Activated T-cell treated with anti-CD3 and anti-CD28 coated beads, Interleukin-2, amount 50 U/mL, for 4 hours (primary cell): Measurements from ENCODE around the gene CHTF18. TPM values are rescaled to one million over a fixed set of nuclear protein-coding genes. Genes with fewer than 3 reads are reported as not detected.
"Not testable (repeated sequence)": the region's sequence is repeated elsewhere in the genome, so short reads cannot be mapped to it uniquely, and the experiment has no call there.

Experiments used
- ATAC-seq, 2 donors: fragments of 200-7000 bp; cut with Tn5 transposase; one replicate each; pipeline ENCODE4 v1.10.0; 2021
- DNase-seq: peaks from one replicate; pipeline ENCODE4 v3.0.0-alpha.2; 2020
- H3K27me3 Mint-ChIP-seq: one replicate; pipeline ENCODE4 v1.8.0; 2021; ENCODE audit warnings: low read depth, mixed read lengths
- H3K36me3 Mint-ChIP-seq: one replicate; pipeline ENCODE4 v1.8.0; 2022; ENCODE audit warnings: mixed read lengths; ENCODE audit not compliant: insufficient read depth
- H3K4me1 Mint-ChIP-seq: one replicate; pipeline ENCODE4 v1.8.0; 2021; ENCODE audit warnings: low read depth, mixed read lengths
- H3K4me3 Mint-ChIP-seq: one replicate; pipeline ENCODE4 v1.8.0; 2021; ENCODE audit warnings: mild to moderate bottlenecking, moderate library complexity, mixed read lengths
- H3K9me3 Mint-ChIP-seq: one replicate; pipeline ENCODE4 v1.8.0; 2021; ENCODE audit warnings: mixed read lengths
- total RNA-seq, 3 donors: library from RNA; stranded (reverse); gene quantifications; one replicate each; pipeline ENCODE4 v1.2.1, GENCODE V29; 2021

Gene CHTF18
- total RNA-seq, 3 donors from 2014 or later, result 138 to 171 (median 161) TPM

DNA sequence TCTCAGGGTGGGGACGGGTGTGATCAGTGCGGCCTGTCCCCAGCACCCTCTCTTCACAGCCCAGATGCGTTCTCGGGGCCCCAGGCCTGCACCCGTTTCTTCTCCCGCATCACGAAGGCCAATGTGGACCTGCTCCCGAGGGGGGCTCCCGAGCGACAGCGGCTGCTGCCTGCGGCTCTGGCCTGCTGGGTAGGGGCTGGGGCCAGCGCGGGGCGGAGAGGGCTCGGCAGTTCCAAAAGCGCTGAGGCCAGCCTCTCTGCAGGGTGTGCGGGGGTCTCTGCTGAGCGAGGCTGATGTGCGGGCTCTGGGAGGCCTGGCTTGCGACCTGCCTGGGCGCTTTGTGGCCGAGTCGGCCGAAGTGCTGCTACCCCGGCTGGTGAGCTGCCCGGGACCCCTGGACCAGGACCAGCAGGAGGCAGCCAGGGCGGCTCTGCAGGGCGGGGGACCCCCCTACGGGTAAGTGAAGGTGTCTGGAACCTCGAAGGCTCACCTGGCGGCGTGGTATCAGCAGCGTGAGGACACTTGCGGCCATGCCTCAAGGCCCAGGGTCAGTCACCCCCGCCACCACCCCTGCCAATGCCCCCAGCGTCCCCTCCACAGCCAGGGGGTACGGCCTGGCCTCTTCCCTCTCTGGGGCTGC lies 23.5 kb upstream of the CHTF18 start:
- H3K36me3 Mint-ChIP-seq, result no peaks in the 10 kb centered on the region
- no peak overlapping the region for H3K4me3 Mint-ChIP-seq
- DNase-seq (no peak), ATAC-seq (no peak)
- H3K4me1 Mint-ChIP-seq, result no peaks in the 10 kb centered on the region
- H3K9me3 Mint-ChIP-seq, result no peaks in the 10 kb centered on the region
- H3K27me3 Mint-ChIP-seq, result no peaks in the 10 kb centered on the region

DNA sequence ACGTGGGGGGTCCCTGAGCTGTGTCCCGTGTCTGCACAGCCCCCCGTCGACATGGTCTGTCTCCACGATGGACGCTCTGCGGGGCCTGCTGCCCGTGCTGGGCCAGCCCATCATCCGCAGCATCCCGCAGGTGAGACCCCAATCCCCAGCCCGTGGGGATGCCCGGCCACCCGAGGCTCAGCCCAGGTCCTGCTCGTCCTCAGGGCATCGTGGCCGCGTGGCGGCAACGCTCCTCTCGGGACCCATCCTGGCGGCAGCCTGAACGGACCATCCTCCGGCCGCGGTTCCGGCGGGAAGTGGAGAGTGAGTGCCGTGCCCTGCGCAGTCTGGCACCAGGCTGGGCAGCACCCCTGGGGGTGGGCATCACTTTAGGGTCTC lies 22.9 kb upstream of the CHTF18 start:
- no peak for DNase-seq
- no peaks in the 10 kb centered on the region for H3K36me3 Mint-ChIP-seq
- no peaks in the 10 kb centered on the region for H3K4me1 Mint-ChIP-seq
- H3K9me3 Mint-ChIP-seq, result no peaks in the 10 kb centered on the region
- ATAC-seq, result no peak
- H3K4me3 Mint-ChIP-seq, result no peak overlapping the region
- H3K27me3 Mint-ChIP-seq, result no peaks in the 10 kb centered on the region

DNA sequence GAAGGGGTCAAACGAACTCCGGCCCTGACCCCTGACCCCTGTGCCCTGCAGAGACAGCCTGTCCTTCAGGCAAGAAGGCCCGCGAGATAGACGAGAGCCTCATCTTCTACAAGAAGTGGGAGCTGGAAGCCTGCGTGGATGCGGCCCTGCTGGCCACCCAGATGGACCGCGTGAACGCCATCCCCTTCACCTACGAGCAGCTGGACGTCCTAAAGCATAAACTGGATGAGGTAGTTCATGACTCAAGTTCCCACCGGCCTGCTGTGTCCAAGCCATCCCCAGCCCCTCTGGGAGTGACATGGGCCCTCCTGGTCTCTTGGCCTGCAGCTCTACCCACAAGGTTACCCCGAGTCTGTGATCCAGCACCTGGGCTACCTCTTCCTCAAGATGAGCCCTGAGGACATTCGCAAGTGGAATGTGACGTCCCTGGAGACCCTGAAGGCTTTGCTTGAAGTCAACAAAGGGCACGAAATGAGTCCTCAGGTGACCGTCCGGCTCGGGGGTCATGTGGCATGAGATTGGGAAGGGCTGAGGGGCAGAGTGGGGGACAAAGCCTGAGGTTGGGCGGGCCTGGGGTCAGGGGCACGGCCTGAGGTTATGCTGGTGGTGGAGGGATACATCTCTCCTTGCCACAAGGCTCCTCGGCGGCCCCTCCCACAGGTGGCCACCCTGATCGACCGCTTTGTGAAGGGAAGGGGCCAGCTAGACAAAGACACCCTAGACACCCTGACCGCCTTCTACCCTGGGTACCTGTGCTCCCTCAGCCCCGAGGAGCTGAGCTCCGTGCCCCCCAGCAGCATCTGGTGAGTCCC lies 22.2 kb upstream of the CHTF18 start:
- no peaks in the 10 kb centered on the region for H3K27me3 Mint-ChIP-seq
- H3K9me3 Mint-ChIP-seq, result no peaks in the 10 kb centered on the region
- no peaks in the 10 kb centered on the region for H3K4me1 Mint-ChIP-seq
- no peak overlapping the region for H3K4me3 Mint-ChIP-seq
- H3K36me3 Mint-ChIP-seq, result no peaks in the 10 kb centered on the region
- no peak for DNase-seq
- ATAC-seq, result no peak

DNA sequence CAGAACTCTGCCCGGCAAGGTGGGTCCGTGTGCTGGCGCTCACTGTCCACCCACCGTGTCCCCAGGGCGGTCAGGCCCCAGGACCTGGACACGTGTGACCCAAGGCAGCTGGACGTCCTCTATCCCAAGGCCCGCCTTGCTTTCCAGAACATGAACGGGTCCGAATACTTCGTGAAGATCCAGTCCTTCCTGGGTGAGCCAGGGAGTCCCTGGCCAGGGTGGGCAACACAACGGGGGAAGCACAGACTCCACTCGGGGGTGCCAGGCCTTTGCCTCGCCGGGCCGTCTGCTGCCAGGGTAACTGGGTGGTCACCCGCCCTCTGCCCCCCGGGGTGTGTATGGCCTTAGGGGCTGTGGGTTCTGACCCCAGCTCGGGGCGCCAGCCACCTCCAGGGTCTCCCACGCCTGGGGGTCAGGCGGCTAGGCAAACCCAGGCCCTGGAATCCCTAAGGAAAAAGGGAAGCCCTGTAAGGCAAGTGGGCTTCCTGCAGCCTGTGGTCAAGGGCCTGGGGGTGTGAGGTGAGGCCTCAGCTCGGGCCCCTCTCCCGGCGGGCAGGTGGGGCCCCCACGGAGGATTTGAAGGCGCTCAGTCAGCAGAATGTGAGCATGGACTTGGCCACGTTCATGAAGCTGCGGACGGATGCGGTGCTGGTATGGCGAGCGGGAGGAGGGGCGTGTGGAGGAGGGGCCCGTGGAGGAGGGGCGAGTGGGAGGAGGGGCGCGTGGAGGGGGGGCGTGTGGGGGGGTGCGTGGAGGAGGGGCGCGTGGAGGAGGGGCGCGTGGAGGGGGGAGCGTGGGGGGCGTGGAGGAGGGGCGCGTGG lies 21.4 kb upstream of the CHTF18 start:
- no peaks in the 10 kb centered on the region for H3K9me3 Mint-ChIP-seq
- H3K27me3 Mint-ChIP-seq, result no peaks in the 10 kb centered on the region
- no peak for ATAC-seq
- no peaks in the 10 kb centered on the region for H3K36me3 Mint-ChIP-seq
- H3K4me1 Mint-ChIP-seq, result no peaks in the 10 kb centered on the region
- no peak for DNase-seq
- no peak overlapping the region for H3K4me3 Mint-ChIP-seq

DNA sequence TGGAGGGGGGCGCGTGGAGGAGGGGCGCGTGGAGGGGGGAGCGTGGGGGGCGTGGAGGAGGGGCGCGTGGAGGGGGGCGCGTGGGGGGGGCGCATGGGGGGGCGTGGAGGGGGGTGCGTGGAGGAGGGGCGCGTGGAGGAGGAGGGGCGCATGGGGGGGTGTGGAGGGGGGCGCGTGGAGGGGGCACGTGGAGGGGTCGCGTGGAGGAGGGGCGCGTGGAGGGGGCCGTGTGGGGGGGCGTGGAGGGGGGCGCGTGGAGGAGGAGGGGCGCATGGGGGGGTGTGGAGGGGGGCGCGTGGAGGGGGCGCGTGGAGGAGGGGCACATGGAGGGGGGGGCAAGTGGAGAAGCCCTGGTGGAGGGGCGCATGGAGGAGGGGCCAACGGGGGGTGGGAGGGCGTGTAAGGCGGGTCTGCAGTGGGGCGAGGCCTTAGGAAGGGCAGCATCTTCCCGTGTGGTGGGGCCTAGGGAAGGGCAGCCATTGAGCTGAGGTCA lies 20.6 kb upstream of the CHTF18 start:
- ATAC-seq (no peak), DNase-seq (no peak)
- H3K36me3 Mint-ChIP-seq, result no peaks in the 10 kb centered on the region
- H3K9me3 Mint-ChIP-seq, result no peaks in the 10 kb centered on the region
- H3K4me3 Mint-ChIP-seq, result no peak overlapping the region
- H3K27me3 Mint-ChIP-seq, result no peaks in the 10 kb centered on the region
- H3K4me1 Mint-ChIP-seq, result no peaks in the 10 kb centered on the region

DNA sequence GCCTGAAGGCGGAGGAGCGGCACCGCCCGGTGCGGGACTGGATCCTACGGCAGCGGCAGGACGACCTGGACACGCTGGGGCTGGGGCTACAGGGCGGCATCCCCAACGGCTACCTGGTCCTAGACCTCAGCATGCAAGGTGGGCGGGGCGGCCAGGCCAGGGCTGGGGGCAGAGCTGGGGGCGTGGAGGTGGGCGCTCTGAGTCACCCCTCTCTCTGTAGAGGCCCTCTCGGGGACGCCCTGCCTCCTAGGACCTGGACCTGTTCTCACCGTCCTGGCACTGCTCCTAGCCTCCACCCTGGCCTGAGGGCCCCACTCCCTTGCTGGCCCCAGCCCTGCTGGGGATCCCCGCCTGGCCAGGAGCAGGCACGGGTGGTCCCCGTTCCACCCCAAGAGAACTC lies 20.0 kb upstream of the CHTF18 start:
- ATAC-seq, result no peak
- Mint-ChIP-seq H3K9me3 (no peaks in the 10 kb centered on the region), H3K4me3 (no peak overlapping the region)

DNA sequence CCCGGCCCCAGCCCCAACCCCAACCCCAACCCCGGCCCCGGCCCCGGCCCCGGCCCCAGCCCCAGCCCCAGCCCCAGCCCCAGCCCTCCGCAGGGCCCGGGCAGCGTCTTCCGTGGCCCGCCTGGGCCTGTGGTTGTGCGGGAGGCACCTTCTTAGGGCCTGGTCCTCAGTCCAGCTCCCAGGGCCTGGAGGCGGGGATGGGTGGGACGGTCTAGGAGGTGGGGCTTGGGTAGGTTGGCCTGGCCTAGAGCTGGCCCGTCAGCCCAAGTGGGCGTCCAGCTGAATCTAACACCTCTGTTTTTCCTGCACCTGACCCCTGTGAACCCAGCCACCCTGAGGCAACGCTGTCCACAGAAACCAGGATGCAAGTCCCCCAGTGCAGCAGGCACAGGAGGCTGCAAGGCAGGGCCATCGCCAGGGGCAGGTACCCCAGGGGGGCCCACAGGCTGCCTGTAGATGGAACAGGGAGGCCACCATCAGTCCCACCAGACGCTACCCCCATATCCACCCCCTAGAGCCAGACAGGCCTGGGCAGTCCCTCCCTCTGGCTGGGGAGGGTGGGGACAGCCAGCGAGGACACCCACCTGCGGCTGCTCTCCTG lies 19.1 kb upstream of the CHTF18 start:
- ATAC-seq (no peak), DNase-seq (no peak)
- Mint-ChIP-seq H3K27me3 (no peaks in the 10 kb centered on the region), H3K36me3 (no peaks in the 10 kb centered on the region), H3K9me3 (no peaks in the 10 kb centered on the region), H3K4me3 (no peak overlapping the region), H3K4me1 (no peaks in the 10 kb centered on the region)

More for the DNA sequence above, 20.0 kb upstream of the CHTF18 start:
- DNase-seq, result no peak
- no peaks in the 10 kb centered on the region for H3K4me1 Mint-ChIP-seq
- H3K27me3 Mint-ChIP-seq, result no peaks in the 10 kb centered on the region
- H3K36me3 Mint-ChIP-seq, result no peaks in the 10 kb centered on the region

DNA sequence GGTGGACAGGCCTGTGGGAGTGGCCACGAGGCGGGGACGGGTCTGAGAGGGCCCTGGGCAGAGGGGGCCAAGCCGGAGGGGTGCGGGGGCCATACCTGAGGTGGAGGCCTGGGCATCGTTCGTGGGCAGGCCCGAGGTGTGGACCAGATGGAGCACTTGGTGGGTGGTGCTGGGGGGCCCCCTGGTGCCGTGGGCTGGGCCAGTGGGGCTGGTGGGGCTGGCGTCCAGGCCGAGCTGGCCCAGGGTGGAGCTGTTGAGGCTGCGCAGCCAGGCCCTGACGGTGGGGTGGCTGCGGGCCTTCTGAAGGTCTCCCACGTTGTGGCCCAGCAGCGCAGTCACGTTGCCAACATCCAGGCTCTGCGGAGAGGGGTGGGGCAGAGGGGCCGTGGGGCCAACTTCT lies 18.5 kb upstream of the CHTF18 start:
- H3K36me3 Mint-ChIP-seq, result no peaks in the 10 kb centered on the region
- H3K4me1 Mint-ChIP-seq, result no peaks in the 10 kb centered on the region
- ATAC-seq (no peak), DNase-seq (no peak)
- no peaks in the 10 kb centered on the region for H3K27me3 Mint-ChIP-seq
- no peak overlapping the region for H3K4me3 Mint-ChIP-seq
- H3K9me3 Mint-ChIP-seq, result no peaks in the 10 kb centered on the region

DNA sequence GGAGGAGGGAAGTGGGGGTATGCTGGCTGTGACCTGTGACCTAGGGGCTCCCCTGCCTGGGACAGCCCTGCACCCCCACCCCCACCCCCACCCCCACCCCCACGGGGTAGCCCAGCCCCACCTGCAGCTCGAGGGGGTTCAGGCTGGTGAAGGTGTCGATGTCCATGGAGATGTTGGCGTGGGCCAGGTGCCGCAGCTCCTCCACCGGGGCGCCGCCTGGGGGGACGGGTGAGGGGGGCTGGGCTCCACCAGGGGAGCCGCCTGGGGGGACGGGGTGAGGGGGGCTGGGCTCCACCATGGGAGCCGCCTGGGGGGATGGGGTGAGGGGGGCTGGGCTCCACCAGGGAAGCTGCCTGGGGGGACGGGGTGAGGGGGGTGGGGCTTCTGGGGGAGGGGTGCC lies 18.0 kb upstream of the CHTF18 start:
- Mint-ChIP-seq H3K4me1 (no peaks in the 10 kb centered on the region), H3K36me3 (no peaks in the 10 kb centered on the region), H3K27me3 (no peaks in the 10 kb centered on the region), H3K4me3 (no peak overlapping the region), H3K9me3 (no peaks in the 10 kb centered on the region)
- DNase-seq, result no peak
- ATAC-seq, result no peak

DNA sequence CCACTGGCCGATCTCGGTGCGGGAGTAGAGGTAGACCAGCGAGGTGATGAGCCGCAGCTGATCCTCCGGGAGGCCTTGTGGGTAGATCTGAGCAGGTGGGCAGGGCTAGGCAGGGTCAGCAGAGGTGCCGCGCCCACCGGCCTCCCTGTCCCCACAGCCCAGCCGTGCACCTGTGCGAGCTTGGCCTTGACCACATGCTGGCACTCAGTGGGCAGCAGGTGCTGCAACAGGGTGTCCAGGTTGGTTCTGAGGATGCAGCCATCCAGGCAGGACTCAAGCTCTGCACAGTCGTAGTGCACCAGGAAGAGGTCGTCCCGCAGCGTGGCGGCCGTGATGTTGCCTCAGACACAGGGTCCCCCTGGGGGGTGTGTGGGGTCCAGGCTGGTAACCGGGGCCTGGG lies 15.5 kb upstream of the CHTF18 start:
- Mint-ChIP-seq H3K27me3 (peaks cover 7% of the 10 kb centered on the region), H3K4me1 (peaks cover 2% of the 10 kb centered on the region), H3K4me3 (no peak overlapping the region), H3K36me3 (no peaks in the 10 kb centered on the region), H3K9me3 (no peaks in the 10 kb centered on the region)
- ATAC-seq (no peak), DNase-seq (no peak)

DNA sequence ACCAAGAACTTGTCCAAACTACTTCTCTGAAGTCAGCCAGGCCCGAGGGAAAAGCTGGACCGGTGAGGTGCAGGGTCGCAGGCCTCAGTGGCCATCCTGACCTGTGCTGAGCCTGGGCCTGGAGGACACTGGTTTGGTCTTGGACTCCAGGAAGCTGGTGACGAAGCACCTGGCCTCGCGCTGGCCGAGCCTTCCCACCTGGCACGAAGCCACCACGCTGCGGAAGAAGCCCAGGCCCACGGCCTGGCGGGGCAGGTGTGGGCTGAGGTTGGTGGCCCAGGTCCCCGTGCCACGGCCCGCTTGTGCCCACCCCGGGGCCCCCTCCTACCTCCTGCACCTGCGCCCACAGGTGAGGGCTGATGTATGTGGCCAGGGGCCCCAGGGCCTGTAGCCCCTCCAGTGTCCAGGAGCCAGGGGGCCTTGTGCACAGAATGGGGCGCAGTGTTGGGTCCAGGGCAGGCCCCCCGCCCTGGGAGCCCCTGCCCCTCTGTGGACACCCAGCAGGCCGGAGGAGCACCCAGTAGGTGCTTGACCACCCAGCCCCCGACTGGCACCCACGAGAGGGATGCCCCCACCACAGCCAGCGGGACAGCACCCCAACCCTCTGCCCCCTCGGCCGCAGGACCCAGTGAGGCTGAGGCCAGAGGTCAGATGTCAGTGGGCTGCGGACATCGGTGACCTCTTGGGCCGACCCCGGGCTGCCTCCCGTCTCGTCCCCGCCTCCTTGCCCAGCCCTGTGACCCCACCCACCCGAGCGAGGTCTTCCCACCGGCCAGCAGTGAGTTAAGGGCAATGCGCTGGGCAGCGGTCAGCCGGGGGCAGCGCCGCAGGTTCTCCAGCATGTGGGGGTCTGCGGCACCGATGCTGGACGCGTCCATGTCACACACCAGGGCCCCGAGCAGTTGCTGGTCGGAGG lies 14.1 kb upstream of the CHTF18 start:
- Mint-ChIP-seq H3K4me1 (peaks cover 2% of the 10 kb centered on the region), H3K9me3 (no peaks in the 10 kb centered on the region), H3K27me3 (peaks cover 8% of the 10 kb centered on the region), H3K36me3 (no peaks in the 10 kb centered on the region), H3K4me3 (no peak overlapping the region)
- DNase-seq, result no peak
- no peak for ATAC-seq

DNA sequence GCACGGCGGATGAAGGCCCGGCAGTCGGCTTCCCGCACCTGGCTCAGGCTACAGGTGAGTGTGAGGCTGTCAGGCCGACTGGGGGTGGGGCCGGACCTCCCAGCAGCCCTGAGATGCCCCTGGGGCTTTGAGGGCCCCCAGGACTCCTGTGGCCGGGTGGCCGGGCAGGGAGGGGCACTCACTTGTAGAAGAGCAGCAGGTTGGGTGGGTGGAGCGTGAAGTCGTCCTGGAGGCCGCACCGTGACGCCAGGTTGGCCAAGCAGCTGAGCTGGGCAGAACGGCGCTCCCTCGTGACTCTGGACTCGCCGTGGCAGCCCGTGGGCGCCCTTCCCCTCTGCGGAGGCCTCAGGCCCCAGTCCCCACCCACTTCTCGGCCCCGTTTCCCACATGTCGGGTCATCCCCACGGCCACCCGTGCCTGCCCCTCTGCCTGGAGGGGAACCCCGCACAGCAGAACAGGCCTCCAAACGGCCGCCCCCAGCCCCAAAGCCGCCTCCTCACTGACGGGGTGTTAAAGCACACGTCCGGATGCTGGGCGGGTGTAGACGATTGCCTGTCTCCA lies 13.1 kb upstream of the CHTF18 start:
- Mint-ChIP-seq H3K4me3 (no peak overlapping the region), H3K27me3 (peaks cover 10% of the 10 kb centered on the region), H3K4me1 (peaks cover 2% of the 10 kb centered on the region), H3K36me3 (no peaks in the 10 kb centered on the region), H3K9me3 (no peaks in the 10 kb centered on the region)
- ATAC-seq (no peak), DNase-seq (no peak)

DNA sequence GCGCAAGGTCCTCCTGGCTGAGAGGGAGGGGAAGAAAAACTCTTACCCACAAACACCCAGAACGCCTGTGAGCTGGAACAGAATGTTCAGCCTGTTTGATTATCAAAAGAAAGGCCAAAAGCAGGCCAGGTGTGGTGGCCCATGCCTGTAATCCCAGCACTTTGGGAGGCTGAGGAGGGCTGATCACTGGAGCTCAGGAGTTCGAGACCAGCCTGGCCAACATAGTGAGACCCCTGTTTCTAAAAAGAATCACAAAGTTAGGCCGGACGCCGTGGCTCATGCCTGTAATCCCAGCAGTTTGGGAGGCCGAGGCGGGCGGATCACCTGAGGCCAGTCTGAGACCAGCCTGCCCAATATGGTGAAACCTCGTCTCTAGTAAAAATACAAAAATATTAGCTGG lies 12.1 kb upstream of the CHTF18 start:
- not testable (repeated sequence) for DNase-seq, H3K4me1 Mint-ChIP-seq, ATAC-seq, H3K36me3 Mint-ChIP-seq, H3K4me3 Mint-ChIP-seq, H3K9me3 Mint-ChIP-seq
- H3K27me3 Mint-ChIP-seq, result peaks cover 17% of the 10 kb centered on the region
